ENCODE data around the gene CSNK2A1.
"Not testable (repeated sequence)": the region's sequence is repeated elsewhere in the genome, so short reads cannot be mapped to it uniquely, and the experiment has no call there.

GRCh38 chr20:510328-511057, 33.1 kb downstream of the CSNK2A1 start:
- not testable (repeated sequence) for TF ChIP-seq EZH2 (IDR thresholded peaks at IDR 0.05); POLR2AphosphoS5 (IDR thresholded peaks at IDR 0.05; ENCODE audit: borderline replicate concordance, low read depth, low read length); FOXP2 (optimal IDR thresholded peaks at IDR 0.05; ENCODE audit: control extremely low read depth, extremely low read length, insufficient read depth)

Measured in SK-N-MC (cell line).